GM18907 (cell line): Measurements from ENCODE around the gene SMCO4.
"Not testable (repeated sequence)": the region's sequence is repeated elsewhere in the genome, so short reads cannot be mapped to it uniquely, and the experiment has no call there.

Experiments used
- ATAC-seq: cut with Tn5 transposase; IDR thresholded peaks from one replicate; pipeline ENCODE4 v1.9.1; 2021; ENCODE audit warnings: mild to moderate bottlenecking, moderate library complexity; ENCODE audit not compliant: unreplicated experiment

Gene SMCO4

GRCh38 chr11:93480756-93481155 lies 62.4 kb downstream of the SMCO4 start:
- no peak for ATAC-seq

- ATAC-seq = no peak
Observed at GRCh38 chr11:93480256-93480655, 62.9 kb downstream of the SMCO4 start.

GRCh38 chr11:93478841-93479240 lies 64.3 kb downstream of the SMCO4 start:
- no peak for ATAC-seq

- ATAC-seq = no peak
Observed at GRCh38 chr11:93477684-93478234, 65.4 kb downstream of the SMCO4 start.

GRCh38 chr11:93476796-93477195 lies 66.4 kb downstream of the SMCO4 start:
- no peak for ATAC-seq

- no peak for ATAC-seq
Observed at GRCh38 chr11:93474123-93474522, 69.1 kb downstream of the SMCO4 start.

GRCh38 chr11:93468290-93468689 lies 74.9 kb downstream of the SMCO4 start:
- ATAC-seq = no peak

- no peak for ATAC-seq
Observed at GRCh38 chr11:93467054-93467453, 76.1 kb downstream of the SMCO4 start.

GRCh38 chr11:93464927-93465540 lies 78.2 kb downstream of the SMCO4 start:
- ATAC-seq = no peak

GRCh38 chr11:93463666-93464065 lies 79.5 kb downstream of the SMCO4 start:
- not testable (repeated sequence) for ATAC-seq

- ATAC-seq = no peak
Observed at GRCh38 chr11:93458286-93458685, 84.9 kb downstream of the SMCO4 start.

- no peak for ATAC-seq
Observed at GRCh38 chr11:93444617-93445073, 98.5 kb downstream of the SMCO4 start.

GRCh38 chr11:93443232-93443631 lies 100.0 kb downstream of the SMCO4 start:
- ATAC-seq = not testable (repeated sequence)

GRCh38 chr11:93432247-93432646 lies 110.9 kb downstream of the SMCO4 start:
- ATAC-seq = no peak
